ENCODE results near the gene ARID1B.
A peak's percentile ranks its signal among the peaks of the same experiment; 100 is the strongest.
"Not testable (repeated sequence)": the region's sequence is repeated elsewhere in the genome, so short reads cannot be mapped to it uniquely, and the experiment has no call there.

ARID1B gene

GRCh38 chr6:156944412-156944811 lies 167.2 kb downstream of the ARID1B start:
- no peak for DNase-seq

DNA sequence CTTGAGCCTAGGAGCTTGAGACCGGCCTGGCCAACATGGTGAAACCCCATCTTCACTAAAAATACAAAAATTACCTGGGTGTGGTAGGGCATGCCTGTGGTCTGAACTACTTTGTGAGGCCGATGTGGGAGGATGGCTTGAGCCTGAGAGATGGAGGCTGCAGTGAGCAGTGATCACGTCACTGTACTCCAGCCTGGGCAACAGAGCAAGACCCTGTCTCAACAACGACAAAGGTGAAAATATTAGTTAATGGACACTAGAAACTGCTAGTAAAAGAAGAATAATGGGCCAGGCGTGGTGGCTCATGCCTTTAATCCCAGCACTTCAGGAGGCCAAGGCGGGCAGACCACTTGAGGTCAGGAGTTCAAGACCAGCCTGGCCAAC lies 168.6 kb downstream of the ARID1B start:
- DNase-seq, result not testable (repeated sequence)

- DNase-seq, result no peak
Measured at GRCh38 chr6:156946370-156946936, 169.3 kb downstream of the ARID1B start.

GRCh38 chr6:156948277-156948676 lies 171.1 kb downstream of the ARID1B start:
- DNase-seq, result no peak

DNA sequence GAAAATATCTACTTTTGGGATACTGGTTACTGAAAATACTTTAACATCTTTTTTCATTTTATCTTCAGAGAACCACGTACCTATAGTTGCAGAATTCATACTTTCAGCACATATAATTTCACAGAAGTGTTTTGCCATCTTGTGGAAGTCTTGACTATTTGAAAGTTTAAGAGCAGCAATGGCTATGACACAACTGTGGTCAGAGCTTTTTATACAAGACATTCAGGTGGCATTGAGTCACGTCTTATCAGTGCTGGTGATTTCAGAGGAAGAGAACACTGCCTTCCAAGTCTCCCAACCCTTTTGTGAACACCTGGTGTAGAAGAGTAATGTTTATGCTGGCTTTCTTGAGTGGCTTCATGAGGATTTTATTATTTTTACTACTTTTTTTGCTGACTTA lies 171.6 kb downstream of the ARID1B start:
- no peak for DNase-seq

DNA sequence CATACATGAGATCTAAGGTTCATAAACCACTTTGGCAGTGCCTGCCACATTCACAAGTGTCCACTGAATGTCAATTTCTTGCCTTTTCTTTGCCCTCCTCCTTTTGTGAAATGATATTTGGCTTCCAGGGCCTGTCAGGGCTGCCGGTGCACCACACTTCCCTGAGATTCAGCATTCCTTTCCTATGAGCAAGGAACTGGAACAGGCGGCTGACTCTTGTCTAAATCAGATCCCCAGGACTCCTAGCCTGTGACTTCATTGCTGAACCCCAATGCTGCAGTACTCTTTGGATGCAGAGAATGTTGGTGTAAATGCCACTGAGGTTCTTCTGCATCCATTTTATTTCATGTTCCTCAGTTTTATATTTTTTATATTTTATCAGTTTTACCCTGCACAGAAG lies 172.2 kb downstream of the ARID1B start:
- DNase-seq, result no peak

DNA sequence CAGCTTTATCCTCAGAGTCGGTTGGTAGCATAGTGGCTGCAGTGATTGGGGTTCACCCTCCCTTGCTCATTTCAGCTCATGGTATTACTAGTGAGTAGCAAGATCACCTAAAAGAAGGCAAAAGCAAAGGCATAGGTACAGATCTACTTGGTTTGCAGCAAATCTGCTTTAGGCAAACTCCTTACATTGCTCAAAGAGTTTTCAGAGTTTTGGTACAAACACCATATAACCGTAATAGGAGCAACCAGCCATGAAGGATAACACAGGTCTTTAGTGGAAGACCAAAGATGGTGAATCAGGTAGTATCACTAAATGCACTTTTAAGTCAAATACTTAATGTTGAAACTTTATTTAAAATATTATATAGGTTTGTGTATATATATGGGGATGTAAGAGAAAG lies 172.9 kb downstream of the ARID1B start:
- no peak for DNase-seq

- no peak for DNase-seq
Measured at GRCh38 chr6:156950531-156950930, 173.4 kb downstream of the ARID1B start.

DNA sequence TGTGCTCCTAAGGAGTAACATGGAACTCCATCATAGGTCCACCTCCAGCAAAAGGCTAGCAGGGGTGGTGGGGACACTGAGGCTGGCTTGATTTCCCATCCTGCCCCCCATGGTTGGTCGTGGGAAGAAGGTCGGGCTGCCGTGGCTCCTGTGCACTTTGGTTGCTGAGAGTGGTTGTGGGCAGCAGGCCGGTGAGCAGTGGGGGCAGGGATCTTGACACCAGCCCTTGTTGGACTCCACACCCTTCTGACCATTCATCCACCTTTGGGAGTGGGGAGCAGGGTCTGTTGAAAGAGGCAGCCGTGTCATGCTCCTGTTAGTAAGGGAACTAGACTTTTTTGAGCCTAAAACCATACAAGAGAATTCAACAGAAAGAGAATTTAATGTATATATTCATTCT lies 175.2 kb downstream of the ARID1B start:
- no peak for DNase-seq

DNA sequence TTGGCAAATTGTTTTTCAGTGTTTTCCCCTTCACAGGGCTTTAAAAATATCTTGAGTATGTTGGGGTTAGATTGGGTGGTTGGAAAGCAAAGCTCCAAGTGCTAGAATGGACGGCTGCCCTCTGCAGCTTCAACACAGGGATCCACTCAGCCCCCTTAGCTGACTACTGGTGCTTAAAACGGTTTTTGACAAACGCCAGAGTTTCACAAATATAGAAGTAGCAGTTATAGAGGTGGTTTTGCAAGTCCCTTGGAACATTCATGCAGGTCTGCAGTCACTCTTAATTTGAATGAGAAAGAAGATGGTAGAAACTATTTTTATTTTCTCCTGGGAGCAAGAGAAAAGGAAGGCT lies 175.9 kb downstream of the ARID1B start:
- DNase-seq, result no peak

- peak; percentile 99 for DNase-seq
Measured at GRCh38 chr6:156953479-156954146, 176.4 kb downstream of the ARID1B start.

DNA sequence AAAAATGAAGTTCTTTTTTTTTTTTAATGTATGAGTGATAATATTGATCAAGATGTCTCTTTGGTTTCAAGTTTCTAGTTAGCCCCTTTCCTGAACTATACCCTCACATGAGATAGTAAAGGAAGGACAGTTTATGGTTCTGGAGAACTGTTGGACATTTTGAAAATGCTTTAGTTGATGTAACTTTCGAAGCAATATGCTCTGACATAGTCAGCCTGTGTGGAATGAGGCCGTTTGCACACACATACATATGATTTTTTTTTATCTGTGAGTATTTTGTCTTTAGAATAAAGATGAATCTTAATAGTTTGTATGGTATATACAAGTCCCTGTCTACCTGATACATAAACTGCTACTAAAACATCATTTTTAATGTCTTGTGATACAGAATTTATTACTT lies 177.0 kb downstream of the ARID1B start:
- no peak for DNase-seq

GRCh38 chr6:156954816-156955215 lies 177.6 kb downstream of the ARID1B start:
- no peak for DNase-seq

- DNase-seq, result no peak
Measured at GRCh38 chr6:156955494-156956183, 178.5 kb downstream of the ARID1B start.

- DNase-seq, result no peak
Measured at GRCh38 chr6:156956286-156956685, 179.1 kb downstream of the ARID1B start.

- no peak for DNase-seq
Measured at GRCh38 chr6:156957931-156958547, 180.9 kb downstream of the ARID1B start.

DNA sequence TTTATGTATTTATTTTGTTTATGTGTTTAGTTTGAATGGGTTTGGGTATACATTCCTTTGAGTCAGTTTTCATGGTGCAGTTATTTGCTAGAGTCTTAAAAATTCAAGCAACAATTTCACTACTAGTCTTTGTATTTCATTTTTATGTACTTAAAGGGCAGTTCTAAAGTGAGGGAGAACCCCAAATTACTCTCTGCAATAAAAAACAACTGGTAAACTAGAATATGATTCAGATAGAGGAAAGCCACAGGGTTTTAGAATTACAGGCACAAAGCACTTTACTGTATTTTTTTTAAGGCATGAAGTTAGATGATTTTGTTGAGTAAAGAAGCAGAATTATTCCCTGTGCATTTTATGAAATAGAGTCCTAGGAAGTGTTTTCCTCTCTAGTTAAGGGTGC lies 183.3 kb downstream of the ARID1B start:
- no peak for DNase-seq

DNA sequence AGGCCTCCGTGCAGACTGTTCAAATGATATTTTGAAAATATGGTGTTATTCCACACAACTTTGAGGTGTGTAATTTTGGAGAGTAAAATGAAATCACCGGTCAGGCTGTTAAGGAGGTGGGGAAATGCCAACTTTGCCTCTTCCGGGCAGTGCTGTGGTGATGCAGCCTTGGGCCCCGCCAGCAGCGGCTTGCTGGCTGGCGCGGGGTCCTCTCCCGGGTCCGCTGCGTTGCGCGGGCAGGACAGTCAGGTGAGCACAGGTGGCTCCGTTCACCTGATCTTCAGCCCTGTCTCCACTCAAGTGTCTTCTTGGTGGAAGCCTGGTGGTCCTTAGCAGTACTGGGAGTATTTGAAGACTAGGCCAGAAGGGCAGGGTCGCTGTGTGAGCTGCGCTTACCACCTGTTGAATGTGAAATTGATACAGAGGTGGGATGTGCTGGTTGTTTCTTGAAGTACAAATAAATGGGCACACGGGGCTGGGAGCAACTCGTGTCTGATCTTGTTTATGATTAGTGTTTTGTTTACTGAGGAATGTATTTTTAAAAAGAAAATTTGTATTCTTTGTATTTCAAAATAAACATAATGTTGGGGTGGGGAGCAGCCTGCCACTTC lies 184.2 kb downstream of the ARID1B start:
- DNase-seq, result no peak

DNA sequence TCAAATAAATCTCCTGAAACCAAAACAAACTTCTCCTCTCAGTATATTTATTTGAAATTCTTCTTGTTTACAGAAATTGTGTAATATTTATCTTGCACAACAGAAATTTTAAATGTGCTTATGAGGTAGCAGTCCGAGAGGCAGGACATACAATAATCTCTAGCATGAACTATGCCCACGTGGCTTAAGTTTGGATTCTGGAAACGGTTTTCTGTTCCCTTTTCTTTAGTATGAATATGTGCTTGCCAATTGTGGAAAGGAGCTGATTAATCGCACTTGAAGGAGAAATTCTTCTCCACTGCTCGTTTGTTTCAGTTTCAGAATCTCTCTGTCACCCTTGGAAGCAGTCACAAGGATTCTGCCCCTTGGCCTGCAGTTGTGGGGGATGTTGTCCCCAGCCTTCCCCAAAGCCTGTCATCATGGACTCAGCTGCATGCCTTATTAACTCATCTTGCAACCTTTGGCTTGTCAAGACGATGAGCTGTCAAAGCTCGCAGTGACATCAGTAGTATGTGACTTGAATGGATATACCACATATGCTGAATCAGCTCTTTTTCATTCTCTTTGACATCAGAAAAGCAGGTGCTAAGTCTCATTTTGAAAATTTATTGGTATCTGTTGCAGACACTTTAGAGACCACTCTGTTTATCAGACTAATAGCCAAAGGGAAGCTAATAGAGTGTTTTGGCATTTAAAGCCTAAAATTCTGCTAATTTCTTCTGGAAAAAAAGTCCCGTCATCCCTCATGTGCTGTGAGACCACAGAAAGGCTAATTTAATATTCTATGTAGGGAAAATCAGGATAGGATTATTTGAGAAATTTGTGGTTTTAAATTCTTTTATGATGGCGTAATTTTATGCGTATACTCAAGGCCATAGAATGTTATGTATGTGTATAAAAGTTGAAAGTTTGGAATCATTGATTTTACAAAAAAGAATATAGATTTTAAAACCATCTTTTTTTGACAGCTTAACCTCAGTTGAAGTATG lies 186.8 kb downstream of the ARID1B start:
- DNase-seq, result no peak

- DNase-seq, result no peak
Measured at GRCh38 chr6:156967852-156968251, 190.7 kb downstream of the ARID1B start.

- no peak for DNase-seq
Measured at GRCh38 chr6:156969233-156969632, 192.1 kb downstream of the ARID1B start.

- DNase-seq, result no peak
Measured at GRCh38 chr6:156970595-156971112, 193.5 kb downstream of the ARID1B start.
